Mucosa of descending colon (tissue), 3 donors: ENCODE results near the gene RHOG. TPM values are rescaled to one million over a fixed set of nuclear protein-coding genes. Genes with fewer than 3 reads are reported as not detected.

Source experiments
- ATAC-seq: fragments of 200-7000 bp; cut with Tn5 transposase; one replicate; pipeline ENCODE4 v1.9.1; 2020; ENCODE audit warnings: mild to moderate bottlenecking, moderate library complexity
- DNase-seq, 3 donors: peaks; one replicate each; pipeline ENCODE4 v3.0.0-alpha.2; 2020
- H3K36me3 ChIP-seq: fragments of 200-600 bp; one replicate; pipeline ENCODE4 v1.8.0; 2021; ENCODE audit warnings: low read depth, mild to moderate bottlenecking
- H3K4me1 ChIP-seq: fragments of 200-600 bp; one replicate; pipeline ENCODE4 v1.8.0; 2021; ENCODE audit warnings: low read depth, mild to moderate bottlenecking
- H3K4me3 ChIP-seq: fragments of 200-600 bp; one replicate; pipeline ENCODE4 v1.8.0; 2021; ENCODE audit warnings: mild to moderate bottlenecking
- H3K9me3 ChIP-seq: fragments of 200-600 bp; one replicate; pipeline ENCODE4 v1.8.0; 2021; ENCODE audit warnings: mild to moderate bottlenecking
- CTCF ChIP-seq: fragments of 200-600 bp; IDR thresholded peaks from one replicate; pipeline ENCODE4 v1.8.0; 2022; ENCODE audit warnings: antibody characterized with exemption, mild to moderate bottlenecking
- intact Hi-C, 2 donors: fragments of 100-400 bp; cut with DNase I in 1 of 2; cut with micrococcal nuclease in 1 of 2; formaldehyde crosslinking; loops; one replicate each; pipeline versions ENCODE4 v1.11.0 to v1.11.1; 2022; cut with DNase I, micrococcal nuclease
- total RNA-seq, 3 donors: library from RNA; stranded (reverse); fragmentation: NEBNext Ultra II Directional in 2 of 3; extraction: Animal tissue kit (Norgen Biotek cat#: 25700) in 2 of 3; gene quantifications; one replicate each; pipeline versions ENCODE4 v1.2.1 to v1.2.4, GENCODE V29; 2021 to 2023
- donor health status: DM: no; HTN: no; CAD: no; lungs with moderate emphysema.
- donor health status: DM: no; HTN: no; CAD: no.
- donor health status: DM: no; HTN: yes; CAD: no.

The RHOG gene
- total RNA-seq, 3 donors from 2014 or later: 62.7 to 77.2 (median 74.1) TPM

- ATAC-seq: no peak
- H3K4me1 ChIP-seq: no peaks in the 10 kb centered on the region
- no peak overlapping the region for H3K4me3 ChIP-seq
- H3K9me3 ChIP-seq: no peaks in the 10 kb centered on the region
- TF ChIP-seq CTCF: no peak
- no peak for DNase-seq
- no peaks in the 10 kb centered on the region for H3K36me3 ChIP-seq
- intact Hi-C loops: no loop called here
Observed at GRCh38 chr11:3803726-3804495, 36.8 kb downstream of the RHOG start.

GRCh38 chr11:3802011-3802790 is 38.6 kb downstream of the RHOG start:
- no peak for ATAC-seq
- Histone ChIP-seq H3K4me1 (peaks cover 3% of the 10 kb centered on the region), H3K4me3 (no peak overlapping the region), H3K36me3 (no peaks in the 10 kb centered on the region), H3K9me3 (no peaks in the 10 kb centered on the region)
- no peak for DNase-seq
- no peak for TF ChIP-seq CTCF
- intact Hi-C loops: no loop called here

GRCh38 chr11:3799873-3800272 is 40.9 kb downstream of the RHOG start:
- intact Hi-C loops: no loop called here
- DNase-seq (no peak), ATAC-seq (no peak)
- no peak for TF ChIP-seq CTCF
- no peaks in the 10 kb centered on the region for H3K36me3 ChIP-seq
- peaks cover 16% of the 10 kb centered on the region for H3K4me1 ChIP-seq
- H3K9me3 ChIP-seq: no peaks in the 10 kb centered on the region
- no peak overlapping the region for H3K4me3 ChIP-seq

- intact Hi-C loops: no loop called here
- Histone ChIP-seq H3K4me1 (peaks cover 19% of the 10 kb centered on the region), H3K36me3 (no peaks in the 10 kb centered on the region), H3K9me3 (no peaks in the 10 kb centered on the region), H3K4me3 (no peak overlapping the region)
- TF ChIP-seq CTCF: no peak
- DNase-seq (no peak), ATAC-seq (no peak)
Observed at GRCh38 chr11:3799143-3799542, 41.6 kb downstream of the RHOG start.

GRCh38 chr11:3797329-3798090 is 43.2 kb downstream of the RHOG start, which contains the start of gene NUP98:
Gene NUP98 (minus strand): TSS chr11:3797554. CDS start chr11:3782117, 15,437 bp downstream.
- peak within 1 kb of the TSS; percentile 92 for H3K4me3 ChIP-seq
- no peak for TF ChIP-seq CTCF
- DNase-seq (peak; percentile 99 to 100 (median 100)), ATAC-seq (peak; percentile 94)
- peaks cover 19% of the 10 kb centered on the region for H3K4me1 ChIP-seq
- no peaks in the 10 kb centered on the region for H3K9me3 ChIP-seq
- intact Hi-C loops: no loop called here
- no peaks in the 10 kb centered on the region for H3K36me3 ChIP-seq
